Omental fat pad (tissue), 4 donors: Measurements from ENCODE around the gene TAB2. TPM values are rescaled to one million over a fixed set of nuclear protein-coding genes. Genes with fewer than 3 reads are reported as not detected.

Experiments
- ATAC-seq: fragments of 150-250 bp; one replicate; pipeline ENCODE4 v1.9.1; 2016; ENCODE audit warnings: mild to moderate bottlenecking, moderate library complexity; ENCODE audit not compliant: low FRiP score
- DNase-seq: peaks from one replicate; pipeline ENCODE4 v3.0.0-alpha.2; 2019; ENCODE audit warnings: low spot score
- total RNA-seq, 4 donors: library from RNA; depleted of rRNA; stranded (reverse); fragments of >200 nt; gene quantifications; one replicate each; pipeline ENCODE4 v1.1.0, GENCODE V29; 2016
- TF ChIP-seq, protein P1 (sequence below), 3 donors: fragments of 450-650 bp; IDR thresholded peaks; one replicate each; pipeline ENCODE4 v1.5.1; 2016 to 2017; ENCODE audit warnings: antibody characterized with exemption in 3 of 3, mild to moderate bottlenecking in 3 of 3, moderate library complexity in 2 of 3

The TAB2 gene
- total RNA-seq, 4 donors from 2014 or later, result 40.0 to 88.4 (median 58.6) TPM

DNA sequence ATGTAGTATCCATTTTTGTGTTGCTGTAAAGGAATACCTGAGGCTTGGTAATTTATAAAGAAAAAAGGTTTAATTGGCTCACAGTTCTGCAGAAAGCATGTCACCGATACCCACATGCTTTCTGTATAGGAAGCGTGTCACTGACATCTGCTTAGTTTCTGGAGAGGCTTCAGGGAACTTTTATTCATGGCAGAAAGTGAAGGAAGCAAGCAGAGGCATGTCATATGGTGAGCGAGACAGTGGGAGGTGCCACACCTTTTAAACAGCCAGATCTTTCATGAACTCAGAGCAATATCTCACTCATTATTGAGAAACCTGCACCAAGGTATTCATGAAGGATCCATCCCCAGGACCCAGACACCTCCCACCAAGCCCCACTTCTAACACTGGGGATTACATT, 86.0 kb downstream of the TAB2 start:
- no peak for ATAC-seq
- no peak for DNase-seq
- TF ChIP-seq, protein P1, sequence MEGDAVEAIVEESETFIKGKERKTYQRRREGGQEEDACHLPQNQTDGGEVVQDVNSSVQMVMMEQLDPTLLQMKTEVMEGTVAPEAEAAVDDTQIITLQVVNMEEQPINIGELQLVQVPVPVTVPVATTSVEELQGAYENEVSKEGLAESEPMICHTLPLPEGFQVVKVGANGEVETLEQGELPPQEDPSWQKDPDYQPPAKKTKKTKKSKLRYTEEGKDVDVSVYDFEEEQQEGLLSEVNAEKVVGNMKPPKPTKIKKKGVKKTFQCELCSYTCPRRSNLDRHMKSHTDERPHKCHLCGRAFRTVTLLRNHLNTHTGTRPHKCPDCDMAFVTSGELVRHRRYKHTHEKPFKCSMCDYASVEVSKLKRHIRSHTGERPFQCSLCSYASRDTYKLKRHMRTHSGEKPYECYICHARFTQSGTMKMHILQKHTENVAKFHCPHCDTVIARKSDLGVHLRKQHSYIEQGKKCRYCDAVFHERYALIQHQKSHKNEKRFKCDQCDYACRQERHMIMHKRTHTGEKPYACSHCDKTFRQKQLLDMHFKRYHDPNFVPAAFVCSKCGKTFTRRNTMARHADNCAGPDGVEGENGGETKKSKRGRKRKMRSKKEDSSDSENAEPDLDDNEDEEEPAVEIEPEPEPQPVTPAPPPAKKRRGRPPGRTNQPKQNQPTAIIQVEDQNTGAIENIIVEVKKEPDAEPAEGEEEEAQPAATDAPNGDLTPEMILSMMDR (IDR thresholded peaks at IDR 0.05), result no peak

GRCh38 chr6:149405823-149406765, 88.6 kb downstream of the TAB2 start:
- TF ChIP-seq, protein P1 (IDR thresholded peaks at IDR 0.05), result no peak

GRCh38 chr6:149409617-149410016, 92.1 kb downstream of the TAB2 start:
- TF ChIP-seq, protein P1 (IDR thresholded peaks at IDR 0.05), result no peak
- ATAC-seq, result no peak
- DNase-seq, result no peak

More at GRCh38 chr6:149405823-149406765, 88.6 kb downstream of the TAB2 start:
- no peak for ATAC-seq
- no peak for DNase-seq

- ATAC-seq, result no peak
- DNase-seq, result no peak
- TF ChIP-seq, protein P1 (IDR thresholded peaks at IDR 0.05), result no peak
Measured at GRCh38 chr6:149410557-149410956, 93.0 kb downstream of the TAB2 start.

DNA sequence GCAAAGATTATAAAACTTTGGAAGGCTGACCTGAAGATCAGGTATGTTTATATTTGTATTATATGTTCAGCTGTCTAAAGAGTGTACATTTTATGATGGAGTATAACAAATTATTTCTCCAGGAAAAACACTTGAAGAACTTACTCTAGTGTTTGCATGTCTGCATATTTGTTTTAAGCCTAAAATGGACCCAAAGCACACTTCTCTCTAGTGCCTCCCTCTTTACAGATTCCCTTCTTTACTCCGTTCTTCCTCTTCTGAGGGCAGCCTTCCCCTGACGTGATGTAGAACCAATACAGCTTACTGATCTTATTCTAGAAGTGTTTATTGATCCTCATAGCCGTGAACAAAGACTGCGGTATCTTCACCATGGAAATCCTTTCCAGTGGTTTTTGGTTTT, 96.5 kb downstream of the TAB2 start:
- no peak for ATAC-seq
- TF ChIP-seq, protein P1 (IDR thresholded peaks at IDR 0.05), result no peak

GRCh38 chr6:149414821-149415220, 97.3 kb downstream of the TAB2 start:
- TF ChIP-seq, protein P1 (IDR thresholded peaks at IDR 0.05), result no peak
- no peak for DNase-seq
- no peak for ATAC-seq

More for the DNA sequence above, 96.5 kb downstream of the TAB2 start:
- DNase-seq, result no peak
